ENCODE measurements around the gene PHACTR1.

GRCh38 chr6:12977206-12977605 lies 260.6 kb downstream of the PHACTR1 start:
- TF ChIP-seq EZH2 (IDR thresholded peaks at IDR 0.05; ENCODE audit: low read length, unreplicated experiment) = no peak
- TF ChIP-seq CTCF (conservative IDR thresholded peaks at IDR 0.05; ENCODE audit: low read depth, low read length) = no peak

Measured in PC-3 (cell line).